H9 (cell line): Measurements from ENCODE around the gene CCDC69. TPM values are rescaled to one million over a fixed set of nuclear protein-coding genes. Genes with fewer than 3 reads are reported as not detected.

Source experiments
- DNase-seq: peaks from one replicate; pipeline ENCODE4 v3.0.0-alpha.2; 2017
- H2AFZ ChIP-seq: one replicate; pipeline ENCODE4 v1.6.1; 2013; ENCODE audit warnings: mild to moderate bottlenecking, low read length, control low read depth, moderate library complexity
- H2AK5ac ChIP-seq: 2 replicates; pipeline ENCODE4 v1.6.1; 2013; ENCODE audit warnings: low read length, control low read depth, mixed read lengths; ENCODE audit not compliant: insufficient read length
- H2BK120ac ChIP-seq: one replicate; pipeline ENCODE4 v1.6.1; 2013; ENCODE audit warnings: low read depth, mild to moderate bottlenecking, low read length, control low read depth, inconsistent platforms; ENCODE audit not compliant: poor library complexity, severe bottlenecking
- H2BK12ac ChIP-seq: 2 replicates; pipeline ENCODE4 v1.6.1; 2013; ENCODE audit warnings: low read length, control low read depth, mixed read lengths, low read depth; ENCODE audit not compliant: insufficient read length
- H2BK15ac ChIP-seq: 2 replicates; pipeline ENCODE4 v1.6.1; 2013; ENCODE audit warnings: low read depth, low read length, control low read depth
- H2BK20ac ChIP-seq: one replicate; pipeline ENCODE4 v1.6.1; 2013; ENCODE audit warnings: low read depth, mild to moderate bottlenecking, low read length, control low read depth, inconsistent platforms; ENCODE audit not compliant: poor library complexity, severe bottlenecking
- H2BK5ac ChIP-seq: 2 replicates; pipeline ENCODE4 v1.6.1; 2013; ENCODE audit warnings: low read length, control low read depth, mixed read lengths; ENCODE audit not compliant: insufficient read length
- H3K14ac ChIP-seq: 2 replicates; pipeline ENCODE4 v1.6.1; 2013; ENCODE audit warnings: low read length, control low read depth; ENCODE audit not compliant: insufficient read depth
- H3K18ac ChIP-seq: 2 replicates; pipeline ENCODE4 v1.6.1; 2013; ENCODE audit warnings: low read depth, mild to moderate bottlenecking, mixed read lengths, low read length, control low read depth; ENCODE audit not compliant: insufficient read length
- H3K23ac ChIP-seq: 2 replicates; pipeline ENCODE4 v1.6.1; 2013; ENCODE audit warnings: low read length, control low read depth, mixed read lengths, low read depth; ENCODE audit not compliant: insufficient read length
- H3K23me2 ChIP-seq: 2 replicates; pipeline ENCODE4 v1.6.1; 2013; ENCODE audit warnings: low read depth, mild to moderate bottlenecking, mixed read lengths, low read length, control low read depth; ENCODE audit not compliant: insufficient read length, poor library complexity, severe bottlenecking
- H3K27ac ChIP-seq: 2 replicates; pipeline ENCODE4 v1.5.1; 2013; ENCODE audit warnings: low read length, control low read depth, mixed read lengths, low read depth; ENCODE audit not compliant: insufficient read length
- H3K27me3 ChIP-seq: 2 replicates; pipeline ENCODE4 v1.6.1; 2013; ENCODE audit warnings: low read length, control low read depth, inconsistent platforms; ENCODE audit not compliant: insufficient read depth
- H3K4ac ChIP-seq: 2 replicates; pipeline ENCODE4 v1.6.1; 2013; ENCODE audit warnings: low read depth, mild to moderate bottlenecking, control low read depth, inconsistent platforms, low read length, moderate library complexity
- H3K4me1 ChIP-seq: 2 replicates; pipeline ENCODE4 v1.6.1; 2013; ENCODE audit warnings: low read length, control low read depth, inconsistent platforms; ENCODE audit not compliant: insufficient read depth
- H3K4me2 ChIP-seq: 2 replicates; pipeline ENCODE4 v1.6.1; 2013; ENCODE audit warnings: low read length, control low read depth, mixed read lengths; ENCODE audit not compliant: insufficient read length, insufficient read depth
- H3K56ac ChIP-seq: 2 replicates; pipeline ENCODE4 v1.6.1; 2013; ENCODE audit warnings: low read depth, mild to moderate bottlenecking, mixed read lengths, low read length, control low read depth; ENCODE audit not compliant: insufficient read length
- H3K79me1 ChIP-seq: 2 replicates; pipeline ENCODE4 v1.6.1; 2013; ENCODE audit warnings: low read depth, mild to moderate bottlenecking, moderate library complexity, low read length, control low read depth, inconsistent platforms; ENCODE audit not compliant: insufficient read depth, poor library complexity, severe bottlenecking
- H3K79me2 ChIP-seq: 2 replicates; pipeline ENCODE4 v1.6.1; 2013; ENCODE audit warnings: low read length, control low read depth, inconsistent platforms; ENCODE audit not compliant: insufficient read depth
- H3K9ac ChIP-seq: 2 replicates; pipeline ENCODE4 v1.6.1; 2013; ENCODE audit warnings: low read length, control low read depth, mixed read lengths; ENCODE audit not compliant: insufficient read length; ENCODE audit errors: extremely low read depth
- H3K9me3 ChIP-seq: one replicate; pipeline ENCODE4 v1.6.1; 2013; ENCODE audit warnings: low read depth, low read length, inconsistent platforms; ENCODE audit not compliant: control insufficient read depth
- H3T11ph ChIP-seq: one replicate; pipeline ENCODE4 v1.6.1; 2013; ENCODE audit warnings: mild to moderate bottlenecking, low read length, control low read depth, inconsistent platforms
- H4K20me1 ChIP-seq: one replicate; pipeline ENCODE4 v1.6.1; 2013; ENCODE audit not compliant: control insufficient read depth, insufficient read length, insufficient read depth
- H4K5ac ChIP-seq: 2 replicates; pipeline ENCODE4 v1.6.1; 2013; ENCODE audit warnings: low read depth, mild to moderate bottlenecking, mixed read lengths, low read length, control low read depth; ENCODE audit not compliant: insufficient read length
- H4K8ac ChIP-seq: replicated peaks from 2 replicates; pipeline ENCODE4 v1.6.1; 2013; ENCODE audit warnings: low read length, control low read depth, mixed read lengths, low read depth; ENCODE audit not compliant: insufficient read length
- H4K91ac ChIP-seq: 2 replicates; pipeline ENCODE4 v1.6.1; 2013; ENCODE audit warnings: low read depth, mild to moderate bottlenecking, moderate library complexity, mixed read lengths, low read length, control low read depth; ENCODE audit not compliant: insufficient read length
- H3K27ac Mint-ChIP-seq, 3 experiments: 2 replicates in 2 of 3; 3 replicates in 1 of 3; pipeline ENCODE4 v1.8.0; 2020 to 2021; ENCODE audit warnings: mixed read lengths in 3 of 3, mild to moderate bottlenecking in 1 of 3, moderate library complexity in 1 of 3
- H3K27me3 Mint-ChIP-seq: 2 replicates; pipeline ENCODE4 v1.8.0; 2021; ENCODE audit warnings: low read depth, mild to moderate bottlenecking, moderate library complexity, mixed read lengths
- H3K36me3 Mint-ChIP-seq, 3 experiments: 2 replicates in 2 of 3; 3 replicates in 1 of 3; pipeline ENCODE4 v1.8.0; 2020 to 2021; ENCODE audit warnings: low read depth in 3 of 3, mixed read lengths in 3 of 3; ENCODE audit not compliant: insufficient read depth in 1 of 3
- H3K4me1 Mint-ChIP-seq, 2 experiments: 2 replicates each; pipeline ENCODE4 v1.8.0; 2020; ENCODE audit warnings: mixed read lengths in 2 of 2
- H3K4me3 Mint-ChIP-seq, 2 experiments: 2 replicates in 1 of 2; 3 replicates in 1 of 2; pipeline ENCODE4 v1.8.0; 2020 to 2021; ENCODE audit warnings: mild to moderate bottlenecking in 2 of 2, mixed read lengths in 2 of 2, moderate library complexity in 1 of 2
- H3K9me3 Mint-ChIP-seq, 2 experiments: 2 replicates in 1 of 2; 3 replicates in 1 of 2; pipeline ENCODE4 v1.8.0; 2020; ENCODE audit warnings: mild to moderate bottlenecking in 2 of 2, mixed read lengths in 2 of 2, moderate library complexity in 1 of 2
- CTCF ChIP-seq: fragments of 200-600 bp; sonication (generic); conservative IDR thresholded peaks from 3 replicates; pipeline ENCODE4 v1.8.0; 2021; ENCODE audit warnings: antibody characterized with exemption, mild to moderate bottlenecking
- WGBS: extraction: QIAGEN DNeasy Blood & Tissue Kit; methylation state at CpG from one replicate; pipeline ENCODE4 v1.1.7; 2013; ENCODE audit warnings: missing lambda C conversion rate, low lambda C conversion rate, mixed read lengths; ENCODE audit not compliant: insufficient read length; ENCODE audit errors: extremely low coverage; 5-methylcytosine and 5-hydroxymethylcytosine counted together
- total RNA-seq: library from RNA; stranded (reverse); gene quantifications from 2 replicates; pipeline ENCODE4 v1.2.1, GENCODE V29; 2021

CCDC69 gene
- total RNA-seq, 1 experiment from 2014 or later, result 5.3 TPM

GRCh38 chr5:151154931-151155774 is 68.7 kb downstream of the CCDC69 start:
- no peak overlapping the region for H3T11ph ChIP-seq
- H3K4ac ChIP-seq, result no peak overlapping the region
- Mint-ChIP-seq H3K4me1 (peaks cover 34 to 46% of the 10 kb centered on the region in 2 experiments), H3K36me3 (no peaks in the 10 kb centered on the region), H3K27me3 (peaks cover 9% of the 10 kb centered on the region; the same call in 1 of the 2 replicates), H3K27ac (no peak overlapping the region), H3K4me3 (no peak overlapping the region), H3K9me3 (no peaks in the 10 kb centered on the region)
- no peak overlapping the region for H2BK15ac ChIP-seq
- H2AK5ac ChIP-seq, result no peak overlapping the region
- H2BK120ac ChIP-seq, result no peak overlapping the region
- H3K79me1 ChIP-seq, result no peaks in the 10 kb centered on the region
- no peak overlapping the region for H3K23ac ChIP-seq
- H3K23me2 ChIP-seq, result peaks cover 15% of the 10 kb centered on the region
- no peak overlapping the region for H2BK5ac ChIP-seq
- no peak overlapping the region for H2BK20ac ChIP-seq
- H3K18ac ChIP-seq, result no peak overlapping the region
- no CpG with 5 or more reads among the region's 9 CpGs for WGBS
- H3K14ac ChIP-seq, result no peak overlapping the region
- TF ChIP-seq CTCF, result no peak
- H3K79me2 ChIP-seq, result no peaks in the 10 kb centered on the region; the same call in 1 of the 2 replicates
- no peaks in the 10 kb centered on the region for H4K20me1 ChIP-seq
- H2BK12ac ChIP-seq, result no peak overlapping the region
- no peak overlapping the region for H4K5ac ChIP-seq
- H3K9ac ChIP-seq, result no peak overlapping the region
- H3K9me3 ChIP-seq, result no peaks in the 10 kb centered on the region
- DNase-seq, result no peak
- H3K4me1 ChIP-seq, result no peaks in the 10 kb centered on the region; the same call in 1 of the 2 replicates
- no peak overlapping the region for H3K27ac ChIP-seq
- no peak overlapping the region for H3K56ac ChIP-seq
- no peaks in the 10 kb centered on the region for H3K27me3 ChIP-seq
- H2AFZ ChIP-seq, result no peak overlapping the region
- no peak overlapping the region for H3K4me2 ChIP-seq
- H4K91ac ChIP-seq, result no peak overlapping the region
- H4K8ac ChIP-seq, result no peak overlapping the region
